Adrenal gland (tissue), 12 donors: Measurements from ENCODE around the gene HGF. TPM values are rescaled to one million over a fixed set of nuclear protein-coding genes. Genes with fewer than 3 reads are reported as not detected.
A peak's percentile ranks its signal among the peaks of the same experiment; 100 is the strongest.
"Not testable (repeated sequence)": the region's sequence is repeated elsewhere in the genome, so short reads cannot be mapped to it uniquely, and the experiment has no call there.

Experiments
- DNase-seq, 7 donors: peaks; one replicate each; pipeline ENCODE4 v3.0.0-alpha.2; 2019 to 2020
- H3K27ac ChIP-seq, 5 donors: fragments of 200-600 bp; sonication (generic) in 4 of 5; 1 replicate in 3 of 5; 2 replicates in 2 of 5; pipeline versions ENCODE4 v1.5.1 to v1.8.0; 2016 to 2020; ENCODE audit warnings: mild to moderate bottlenecking in 1 of 5
- H3K27me3 ChIP-seq: fragments of 200-600 bp; 2 replicates; pipeline ENCODE4 v1.8.0; 2021
- H3K36me3 ChIP-seq, 2 donors: fragments of 200-600 bp; replicated peaks in 1 of 2; 1 replicate in 1 of 2; 2 replicates in 1 of 2; pipeline versions ENCODE4 v1.5.1 to v1.8.0; 2018 to 2022
- H3K4me1 ChIP-seq, 2 donors: fragments of 200-600 bp; replicated peaks in 1 of 2; 1 replicate in 1 of 2; 2 replicates in 1 of 2; pipeline versions ENCODE4 v1.5.1 to v1.8.0; 2018 to 2021
- H3K4me3 ChIP-seq, 4 donors: fragments of 200-600 bp; sonication (generic) in 3 of 4; one replicate each; pipeline ENCODE4 v1.5.1; 2016 to 2018
- H3K9me3 ChIP-seq, 3 donors: fragments of 200-600 bp; sonication (generic) in 1 of 3; replicated peaks in 1 of 3; 1 replicate in 2 of 3; 2 replicates in 1 of 3; pipeline versions ENCODE4 v1.5.1 to v1.8.0; 2016 to 2021
- CTCF ChIP-seq, 6 experiments: fragments of 450-650 bp in 4 of 6; fragments of 200-600 bp in 2 of 6; sonication (generic) in 1 of 6; IDR thresholded peaks; 1 replicate in 5 of 6; 2 replicates in 1 of 6; pipeline versions ENCODE4 v1.5.1 to v1.8.0; 2016 to 2021; ENCODE audit warnings: antibody characterized with exemption in 6 of 6, mild to moderate bottlenecking in 2 of 6, moderate library complexity in 1 of 6
- POLR2A ChIP-seq, 2 donors: fragments of 450-650 bp; IDR thresholded peaks; one replicate each; pipeline ENCODE4 v1.6.1; 2017; ENCODE audit warnings: antibody characterized with exemption in 2 of 2, mild to moderate bottlenecking in 2 of 2, moderate library complexity in 1 of 2
- WGBS, 4 donors: extraction: QIAGEN DNeasy Blood & Tissue Kit in 2 of 4; methylation state at CpG; one replicate each; pipeline versions ENCODE4 v1.1.5 to v1.1.7; 2013 to 2017; 5-methylcytosine and 5-hydroxymethylcytosine counted together
- intact Hi-C, 2 donors: fragments of 100-400 bp; cut with DNase I; formaldehyde crosslinking; loops; one replicate each; pipeline versions ENCODE4 v1.14.1 to v1.15.0; 2022 to 2023
- polyA plus RNA-seq, 3 donors: library from polyadenylated mRNA; stranded (reverse); fragments of 200-250 nt in 2 of 3; fragments of 350-450 nt in 1 of 3; fragmentation: Illumina TruSeq in 1 of 3; extraction: RNeasy Lipid Tissue Mini Kit (QIAGEN cat#74804) in 1 of 3; gene quantifications; one replicate each; pipeline ENCODE4 v1.2.3, GENCODE V29; 2013 to 2014
- total RNA-seq, 9 donors: library from RNA; depleted of rRNA in 4 of 9; stranded (reverse); fragments of >200 nt in 4 of 9; fragments of 120-200 nt in 1 of 9; fragmentation: NEBNext Ultra II Directional in 1 of 9; extraction: Animal tissue kit (Norgen Biotek cat#: 25700) in 1 of 9; gene quantifications; one replicate each; pipeline versions ENCODE4 v1.1.0 to v1.2.4, GENCODE V29; 2013 to 2023
- donor health status: healthy with polysubstance abuse.
- donor health status: Bipolar disorder and iron deficiency.
- donor health status: DM: yes; HTN: yes; CAD: no.
- donor health status: DM: no; HTN: no; CAD: no.
- donor health status: DM: no; HTN: no; CAD: no.
- donor health status: DM: yes; HTN: yes; CAD: no.

The HGF gene
- total and polyA plus RNA-seq, 12 donors: 3.7 to 157 (median 71.2) TPM

GRCh38 chr7:81810476-81811155 lies 40.8 kb upstream of the HGF start:
- 54 to 70% (median 64%) methylated on average over 6 of the region's 6 CpGs for WGBS, 4 donors
- peak in 2 of 7 donors; percentile 10 to 20 for DNase-seq
- intact Hi-C loops: no loop called here
- Histone ChIP-seq H3K9me3 (no peaks in the 10 kb centered on the region), H3K27me3 (no peaks in the 10 kb centered on the region), H3K4me1 (no peaks in the 10 kb centered on the region), H3K36me3 (no peaks in the 10 kb centered on the region), H3K27ac (peak overlapping the region in 3 of 5 donors; percentile 44 to 69 (median 62)), H3K4me3 (no peak overlapping the region)
- no peak for TF ChIP-seq CTCF (IDR thresholded peaks at IDR 0.05)
- no peak for TF ChIP-seq POLR2A (IDR thresholded peaks at IDR 0.05)

GRCh38 chr7:81808310-81808709 lies 38.5 kb upstream of the HGF start:
- H3K9me3 ChIP-seq, H3K27ac ChIP-seq, DNase-seq, intact Hi-C loops, H3K4me1 ChIP-seq, H3K4me3 ChIP-seq, H3K27me3 ChIP-seq, H3K36me3 ChIP-seq: not testable (repeated sequence)

DNA sequence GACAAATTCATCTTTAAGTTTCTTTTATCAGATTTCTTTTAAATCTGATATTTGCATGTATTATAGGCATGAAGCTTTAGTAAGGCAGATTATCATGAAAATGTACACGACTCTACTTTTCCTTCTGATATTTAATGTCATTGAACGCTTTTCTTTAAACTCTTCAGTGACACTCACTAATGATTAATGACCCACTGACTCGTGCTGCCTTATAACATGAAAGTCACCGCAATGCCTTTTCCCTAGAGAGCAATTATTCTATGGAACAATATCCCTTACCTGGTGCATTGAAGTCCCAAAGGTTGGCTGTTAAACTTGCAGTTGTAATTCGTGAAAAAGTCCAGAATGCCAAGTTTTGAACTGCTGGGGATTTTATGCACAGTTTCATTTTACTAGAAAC lies 33.4 kb upstream of the HGF start:
- WGBS, 4 donors: 42 to 56% (median 51%) methylated on average over 5 of the region's 5 CpGs
- intact Hi-C loops: no loop called here

GRCh38 chr7:81802251-81802650 lies 32.4 kb upstream of the HGF start:
- no peak overlapping the region for H3K27ac ChIP-seq
- no peaks in the 10 kb centered on the region for H3K4me1 ChIP-seq
- no peak overlapping the region for H3K4me3 ChIP-seq
- no peaks in the 10 kb centered on the region for H3K36me3 ChIP-seq
- no peak for DNase-seq
- intact Hi-C loops: no loop called here
- WGBS, 4 donors: 0 to 31% (median 25%) methylated on average over 1 of the region's 1 CpG
- H3K9me3 ChIP-seq: no peaks in the 10 kb centered on the region
- TF ChIP-seq POLR2A (IDR thresholded peaks at IDR 0.05) (no peak), CTCF (IDR thresholded peaks at IDR 0.05) (no peak)
- H3K27me3 ChIP-seq: no peaks in the 10 kb centered on the region

More for the DNA sequence above, 33.4 kb upstream of the HGF start:
- Histone ChIP-seq H3K4me1 (no peaks in the 10 kb centered on the region), H3K36me3 (no peaks in the 10 kb centered on the region), H3K27ac (no peak overlapping the region), H3K9me3 (no peaks in the 10 kb centered on the region), H3K4me3 (no peak overlapping the region), H3K27me3 (no peaks in the 10 kb centered on the region)
- no peak for TF ChIP-seq CTCF (IDR thresholded peaks at IDR 0.05)
- DNase-seq: no peak

GRCh38 chr7:81801532-81801931 lies 31.7 kb upstream of the HGF start:
- WGBS, 4 donors: 80 to 87% (median 84%) methylated on average over 5 of the region's 5 CpGs
- no peak for DNase-seq
- Histone ChIP-seq H3K27me3 (no peaks in the 10 kb centered on the region), H3K27ac (no peak overlapping the region), H3K4me3 (no peak overlapping the region), H3K4me1 (no peaks in the 10 kb centered on the region), H3K36me3 (no peaks in the 10 kb centered on the region), H3K9me3 (no peaks in the 10 kb centered on the region)
- intact Hi-C loops: no loop called here
- TF ChIP-seq CTCF (IDR thresholded peaks at IDR 0.05): no peak
